GM19025 (cell line): ENCODE measurements around the gene PAX3.
A peak's percentile ranks its signal among the peaks of the same experiment; 100 is the strongest.

Experiments used
- ATAC-seq: cut with Tn5 transposase; IDR thresholded peaks from one replicate; pipeline ENCODE4 v1.9.1; 2021; ENCODE audit warnings: mild to moderate bottlenecking, low read depth, moderate library complexity; ENCODE audit not compliant: unreplicated experiment

Gene PAX3

DNA sequence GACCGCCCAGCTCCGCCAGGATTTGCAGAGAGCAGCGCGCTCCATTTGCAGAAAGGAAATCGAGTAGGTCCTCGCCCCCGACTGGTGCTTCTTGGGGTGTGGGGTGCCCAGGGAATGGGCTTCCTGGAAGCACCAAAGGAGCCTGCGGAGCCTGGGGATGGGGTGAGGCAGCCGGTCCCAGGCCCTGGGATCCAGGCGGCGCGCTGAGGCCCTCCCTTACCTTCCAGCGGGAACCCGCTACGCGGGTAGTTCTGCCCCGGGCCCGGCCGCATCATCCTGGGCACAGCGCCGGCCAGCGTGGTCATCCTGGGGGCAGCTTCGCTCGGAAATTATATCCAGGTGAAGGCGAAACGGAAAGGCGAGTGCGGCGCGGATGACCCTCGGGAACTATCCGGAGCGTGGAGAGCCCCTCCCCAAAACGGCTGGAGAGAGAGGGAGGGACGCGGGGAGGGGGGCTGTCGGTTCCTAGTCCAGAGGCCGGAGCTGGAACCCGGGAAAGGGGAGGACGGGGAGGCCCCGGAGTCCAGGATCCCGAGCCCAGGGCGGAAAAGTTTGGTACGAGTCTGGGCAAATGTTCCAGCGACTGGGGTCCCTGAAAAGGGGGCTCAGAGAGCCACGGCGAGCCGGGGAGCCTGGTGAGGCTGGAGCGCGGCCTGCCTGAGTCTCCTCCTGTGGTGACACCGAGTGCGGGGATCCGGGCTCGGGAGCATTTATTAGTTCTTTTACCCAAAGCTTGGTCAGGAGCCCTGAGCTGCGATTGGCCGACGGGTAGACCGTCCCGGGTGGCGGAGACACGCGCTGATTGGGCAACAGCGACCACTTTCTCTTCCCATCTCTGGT is at the start of gene PAX3:
PAX3 (minus strand) TSS at position 688 of the 840 bp plus-strand sequence; CDS start at position 305, 383 bp downstream.
- no peak for ATAC-seq

DNA sequence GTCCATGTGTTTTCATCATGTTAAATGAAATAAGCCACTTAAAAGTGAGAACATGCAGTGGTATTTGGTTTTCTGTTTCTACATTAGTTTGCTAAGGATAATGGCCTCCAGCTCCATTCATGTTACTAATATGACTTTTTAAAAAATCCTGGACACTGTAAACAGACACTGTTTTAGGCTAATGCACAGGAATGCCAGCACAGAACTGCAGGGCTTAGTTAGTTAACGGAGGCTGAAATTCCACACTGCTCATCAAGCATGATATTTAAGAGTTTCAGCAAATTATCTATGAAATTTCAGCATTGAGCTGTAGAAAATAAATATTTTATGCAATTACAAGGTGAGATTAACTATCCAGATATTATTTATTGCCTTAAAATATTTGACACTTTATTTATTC is 42.5 kb upstream of the PAX3 start:
- no peak for ATAC-seq

DNA sequence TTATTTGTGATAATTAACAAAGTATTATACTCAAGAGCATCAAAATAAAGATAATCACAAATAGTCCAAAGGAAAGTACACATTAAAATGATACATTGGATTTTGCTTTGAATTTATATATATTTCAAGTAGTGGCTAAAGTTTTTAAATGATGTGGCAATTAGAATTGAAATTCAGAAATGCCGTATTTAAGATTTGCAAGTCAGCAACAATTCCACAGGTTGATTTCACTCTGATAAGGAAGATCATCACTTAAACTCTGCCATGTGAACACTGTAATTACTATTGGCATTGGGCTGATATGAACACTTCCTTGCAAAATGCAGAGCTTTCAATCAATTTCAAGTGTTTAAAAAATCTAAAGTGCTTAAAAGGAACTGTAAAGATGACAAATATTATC is 39.6 kb upstream of the PAX3 start:
- ATAC-seq: no peak

DNA sequence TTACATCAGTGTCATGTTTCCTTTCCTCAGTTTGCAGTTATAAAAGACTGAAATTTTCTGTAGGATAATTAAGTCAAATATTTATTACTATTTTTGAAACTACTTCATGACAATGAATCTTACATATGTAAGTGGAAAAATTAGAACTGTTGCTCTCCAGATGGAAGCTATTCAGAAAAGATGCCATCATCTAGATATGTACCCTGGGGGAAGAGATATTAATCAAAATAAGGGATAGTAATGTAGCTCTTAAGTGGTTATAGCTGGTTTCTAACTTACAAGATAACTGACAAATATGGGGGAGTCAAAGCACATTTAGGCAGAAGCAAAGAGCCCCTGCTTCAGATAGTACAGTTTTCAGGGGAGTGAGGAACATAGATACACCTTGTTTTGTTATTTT is 38.1 kb upstream of the PAX3 start:
- no peak for ATAC-seq

DNA sequence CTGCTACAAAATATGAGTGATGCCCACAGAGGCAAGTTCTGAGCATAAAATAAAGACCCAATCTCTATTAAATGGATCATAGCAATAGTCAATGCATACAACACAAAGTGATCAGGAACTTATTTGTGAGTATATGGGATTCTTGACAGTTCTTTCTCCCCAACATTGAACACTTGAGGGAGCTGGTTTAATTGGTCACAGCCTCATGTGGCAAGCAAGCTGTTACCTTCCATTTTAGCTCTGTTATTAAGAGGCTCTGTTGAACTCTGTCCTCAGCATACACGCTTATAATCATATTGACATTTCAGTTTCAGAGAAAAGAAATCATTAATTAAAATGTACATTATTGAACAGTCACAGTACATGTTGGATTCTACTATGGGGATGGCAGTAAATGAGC is 37.6 kb upstream of the PAX3 start:
- no peak for ATAC-seq

DNA sequence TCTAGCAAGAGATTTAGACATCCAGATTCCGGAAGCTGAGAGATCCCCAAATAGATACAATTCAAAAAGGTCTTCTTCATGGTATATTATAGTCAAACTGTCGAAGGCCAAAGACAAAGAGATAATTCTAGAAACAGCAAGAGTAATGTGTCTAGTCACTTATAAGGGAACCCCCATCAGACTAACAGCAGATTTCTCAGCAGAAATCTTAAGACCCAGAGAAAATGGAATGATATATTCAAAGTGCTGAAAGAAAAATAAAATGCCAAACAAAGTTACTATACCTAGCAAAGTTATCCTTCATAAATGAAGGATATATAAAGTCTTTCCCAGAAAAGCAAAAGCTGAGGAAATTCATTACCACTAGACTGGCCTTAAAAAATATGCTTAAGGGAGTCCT is 36.1 kb upstream of the PAX3 start:
- ATAC-seq: no peak

DNA sequence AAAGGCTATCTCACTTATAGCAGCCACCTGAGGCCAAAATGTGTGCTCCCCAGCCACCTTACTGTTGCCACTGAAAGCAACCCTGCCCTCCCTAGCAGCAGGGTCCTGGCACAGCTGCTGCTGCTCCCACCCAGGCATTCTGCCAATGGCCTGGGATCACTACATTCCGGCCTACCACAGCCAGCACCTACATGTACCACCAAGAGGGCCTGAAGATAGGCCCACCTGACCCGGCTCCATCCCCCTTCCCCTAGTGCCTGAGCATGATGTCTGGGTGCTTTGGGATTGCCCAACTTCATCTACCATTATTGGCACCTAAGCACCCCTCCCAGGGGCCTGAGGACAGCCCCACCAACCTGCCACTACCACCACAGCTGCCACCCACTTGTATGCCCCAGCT is 34.6 kb upstream of the PAX3 start:
- ATAC-seq: no peak

DNA sequence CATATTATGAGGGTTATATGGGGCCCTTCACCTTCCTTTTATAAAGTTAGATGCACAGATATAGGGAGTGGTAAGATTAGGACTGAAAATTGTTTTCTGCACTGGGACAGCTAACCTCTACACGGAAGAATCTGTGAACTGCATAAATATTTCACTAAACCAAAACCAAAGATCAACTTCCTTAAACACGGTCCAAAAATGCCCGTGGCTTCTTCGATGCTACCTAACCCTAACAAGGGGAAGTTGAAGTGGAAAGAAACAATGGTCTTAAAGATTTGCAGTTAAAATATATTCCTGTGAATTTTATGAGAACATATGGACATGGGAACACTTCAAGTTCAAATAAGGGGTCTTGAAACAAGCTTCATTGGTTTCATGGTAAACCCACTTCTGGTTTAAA is 33.3 kb upstream of the PAX3 start:
- no peak for ATAC-seq

DNA sequence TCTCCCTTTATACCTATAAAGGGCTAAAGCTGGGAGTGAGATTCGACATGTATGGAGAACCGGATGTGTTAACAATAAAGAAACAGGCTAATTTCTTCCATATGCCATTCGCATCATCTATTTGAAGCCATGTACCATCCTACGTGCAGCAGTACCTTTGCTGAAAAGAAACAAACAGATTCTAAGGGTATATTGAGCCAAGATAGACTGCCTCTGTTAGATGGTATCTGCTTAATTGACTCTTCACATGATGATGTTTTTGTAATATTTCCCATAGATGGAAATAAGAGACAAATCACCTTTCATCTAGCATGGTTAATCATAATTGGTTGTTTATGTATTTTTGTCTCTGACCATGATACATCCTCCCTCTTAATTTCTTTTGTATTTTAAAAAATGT is 32.1 kb upstream of the PAX3 start:
- ATAC-seq: no peak

DNA sequence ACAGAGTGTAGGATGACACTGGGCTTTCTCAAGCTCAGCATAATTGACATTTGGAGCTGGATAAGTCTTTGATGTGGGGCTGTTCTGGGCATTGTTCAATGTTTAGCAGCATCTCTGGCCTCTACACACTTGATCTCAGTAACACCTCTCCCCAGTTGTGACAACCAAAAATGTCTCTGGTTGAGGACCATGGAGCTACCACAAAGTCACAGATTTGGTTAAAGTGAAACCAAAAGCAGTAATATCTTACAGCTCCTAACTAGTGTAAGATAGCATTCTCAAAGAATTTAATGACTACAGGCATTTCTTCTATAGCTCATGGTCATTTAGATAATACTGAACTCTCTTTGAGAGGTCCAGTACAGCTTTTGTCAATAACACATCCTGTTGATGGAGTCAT is 23.4 kb upstream of the PAX3 start:
- ATAC-seq: peak; percentile 9

DNA sequence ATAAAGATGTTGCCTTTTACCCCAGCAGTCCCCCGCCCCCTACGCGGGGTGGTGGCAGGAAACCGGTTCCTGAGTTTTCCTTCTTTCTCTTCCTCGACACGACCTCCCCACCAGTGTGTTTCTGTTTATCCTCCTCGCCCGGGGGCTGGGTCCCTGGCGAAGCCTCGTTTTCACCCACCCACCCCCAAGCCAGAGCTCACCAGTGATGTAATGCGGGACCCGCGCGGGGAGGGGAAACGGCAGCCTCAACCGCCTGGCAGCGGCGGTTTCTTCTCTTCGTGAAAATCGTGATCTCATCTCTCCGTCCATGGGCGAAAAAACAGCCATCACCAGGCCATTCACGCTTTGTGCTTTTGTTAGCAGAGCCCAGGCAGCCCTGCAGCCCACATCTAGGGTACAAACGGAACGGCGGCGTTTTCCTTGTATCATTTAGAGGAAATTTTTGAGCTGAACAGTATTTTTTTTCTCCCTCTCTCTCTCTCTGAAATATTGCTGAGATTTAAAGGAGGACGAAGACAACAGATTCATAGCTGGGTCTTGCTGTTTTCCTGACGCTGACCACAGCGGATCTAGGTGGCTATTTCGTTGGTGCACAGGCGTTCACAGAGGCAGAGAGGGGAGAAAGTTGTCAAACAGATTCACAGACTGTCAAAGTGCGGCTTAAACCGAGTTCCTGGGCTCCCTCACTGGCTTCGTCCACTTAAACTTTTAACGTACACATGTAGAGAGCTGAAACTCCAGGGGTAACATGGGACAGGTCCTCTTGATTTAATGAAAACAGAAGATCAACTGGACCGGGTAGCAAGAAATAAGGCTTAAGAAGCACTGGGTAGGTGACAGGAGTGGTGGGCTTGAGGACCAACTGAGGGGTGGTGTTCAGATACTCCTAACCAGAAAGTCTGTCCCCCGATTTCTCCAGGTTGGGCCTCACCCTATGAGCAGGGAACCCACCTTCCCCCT is 21.9 kb upstream of the PAX3 start:
- ATAC-seq: no peak

DNA sequence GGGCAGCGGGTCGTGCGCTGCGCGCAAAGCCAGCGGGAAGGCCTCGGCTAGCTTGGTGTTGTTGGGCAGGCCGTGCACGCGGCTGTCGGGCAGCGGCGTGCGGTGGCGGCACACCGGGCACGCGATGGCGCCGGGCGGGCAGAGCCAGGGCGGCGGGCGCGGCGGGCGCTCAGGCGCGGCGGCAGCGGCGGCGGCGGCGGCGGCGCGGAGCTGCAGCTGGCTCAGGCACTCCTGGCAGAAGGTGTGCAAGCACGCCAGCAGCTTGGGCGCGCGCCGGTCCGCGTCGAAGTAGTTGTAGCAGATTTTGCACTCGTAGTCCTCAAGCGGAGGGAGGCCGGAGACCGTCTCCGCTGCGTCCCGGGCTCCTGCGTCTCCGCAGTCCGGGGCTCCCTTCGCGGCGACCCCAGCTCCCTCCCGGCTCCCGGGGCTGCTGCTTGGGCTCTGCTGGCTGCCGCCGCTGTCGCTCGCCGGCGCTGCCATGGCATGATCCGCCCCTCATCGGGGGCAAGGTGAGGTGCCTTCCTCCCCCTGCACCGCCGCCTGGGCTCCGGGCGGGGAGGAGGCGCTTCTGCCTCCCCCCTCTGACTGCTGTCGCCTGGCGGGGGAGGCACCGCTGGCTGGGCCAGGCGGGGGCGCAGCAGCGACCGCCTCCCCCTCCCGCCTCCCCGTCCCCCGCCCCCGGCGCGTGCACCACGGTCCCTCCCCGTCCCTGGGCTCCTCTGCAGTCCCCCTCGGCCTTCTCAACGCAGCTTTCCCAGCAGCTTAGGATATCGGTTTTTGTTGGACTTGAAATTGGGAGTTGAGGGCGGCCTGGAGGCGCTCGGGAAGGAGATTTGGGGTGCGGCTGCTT is 21.0 kb upstream of the PAX3 start:
- ATAC-seq: peak; percentile 46

DNA sequence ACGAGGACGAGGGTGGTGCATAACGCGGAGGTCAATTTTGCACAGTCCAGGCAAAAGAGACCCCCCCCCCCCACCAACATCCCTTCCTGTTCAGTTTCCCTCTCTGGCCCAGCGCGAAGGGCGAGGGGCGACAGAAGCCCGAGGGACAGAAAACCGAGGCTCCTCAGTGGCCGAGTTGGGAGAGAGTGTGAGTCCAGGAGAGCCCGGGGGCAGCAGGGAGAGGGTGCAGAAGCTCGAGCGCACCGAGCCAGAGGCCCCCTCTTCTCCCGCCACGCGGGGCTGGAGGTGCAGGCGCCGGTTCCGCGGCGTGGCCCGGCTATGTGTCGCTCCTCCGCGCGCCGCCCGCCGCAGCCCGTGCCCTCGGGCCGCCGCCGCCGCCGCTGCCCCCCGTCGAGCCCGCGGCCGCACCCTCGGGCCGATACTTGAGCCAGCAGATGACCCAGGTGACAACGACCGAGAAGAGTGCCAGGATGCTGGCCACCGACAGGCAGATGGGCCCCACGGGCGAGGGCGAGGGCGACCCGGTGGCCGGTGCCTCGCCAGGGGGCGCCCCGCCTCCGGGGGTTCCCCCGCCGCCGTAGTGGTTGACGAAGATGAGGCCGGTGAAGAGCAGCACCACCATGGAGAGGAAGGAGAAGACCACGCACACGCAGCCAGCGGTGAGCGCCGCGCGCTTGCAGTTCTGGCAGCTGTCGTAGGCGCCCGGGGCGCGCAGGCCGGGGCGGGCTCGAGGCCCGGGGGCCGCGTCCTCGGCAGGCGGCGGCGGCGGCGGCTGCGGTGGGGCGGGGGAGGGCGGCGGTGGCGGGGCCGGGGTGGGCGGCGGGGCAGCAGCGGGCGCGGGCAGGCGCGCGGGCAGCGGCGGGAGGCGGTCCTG is 20.2 kb upstream of the PAX3 start:
- peak; percentile 32 for ATAC-seq

DNA sequence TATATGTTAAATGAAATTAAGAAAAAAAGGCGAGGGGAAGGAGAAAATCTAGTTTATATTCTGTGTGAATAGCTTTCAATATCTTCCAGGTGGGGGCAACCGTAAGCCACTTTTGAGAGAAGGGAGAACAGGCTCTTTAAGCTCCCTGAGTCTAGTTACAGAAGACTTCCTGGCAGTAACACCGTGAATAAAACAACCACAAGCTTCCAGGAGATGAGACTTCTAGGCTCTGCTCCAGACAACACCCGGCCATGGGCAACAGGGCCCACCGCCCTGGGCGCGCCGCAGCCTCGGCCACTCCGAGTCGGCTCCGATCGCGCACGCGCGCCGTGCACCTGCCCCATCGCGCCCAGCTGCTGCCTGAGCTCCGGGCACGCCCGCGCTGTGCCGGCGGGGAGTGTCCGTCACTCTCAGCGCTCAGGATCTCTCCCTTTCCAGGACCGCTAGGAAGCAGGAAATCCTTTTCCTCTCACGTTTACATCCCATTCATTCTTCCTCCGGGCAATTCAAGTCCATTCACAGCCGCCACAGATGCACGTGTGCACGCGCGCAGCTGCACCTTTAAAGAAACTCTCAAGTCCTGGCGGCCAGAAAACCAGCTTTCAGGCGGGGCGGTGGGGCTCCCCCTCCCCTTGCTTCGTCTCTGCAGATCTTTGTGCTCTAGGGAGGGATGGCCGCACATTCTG is 19.4 kb upstream of the PAX3 start:
- peak; percentile 40 for ATAC-seq

DNA sequence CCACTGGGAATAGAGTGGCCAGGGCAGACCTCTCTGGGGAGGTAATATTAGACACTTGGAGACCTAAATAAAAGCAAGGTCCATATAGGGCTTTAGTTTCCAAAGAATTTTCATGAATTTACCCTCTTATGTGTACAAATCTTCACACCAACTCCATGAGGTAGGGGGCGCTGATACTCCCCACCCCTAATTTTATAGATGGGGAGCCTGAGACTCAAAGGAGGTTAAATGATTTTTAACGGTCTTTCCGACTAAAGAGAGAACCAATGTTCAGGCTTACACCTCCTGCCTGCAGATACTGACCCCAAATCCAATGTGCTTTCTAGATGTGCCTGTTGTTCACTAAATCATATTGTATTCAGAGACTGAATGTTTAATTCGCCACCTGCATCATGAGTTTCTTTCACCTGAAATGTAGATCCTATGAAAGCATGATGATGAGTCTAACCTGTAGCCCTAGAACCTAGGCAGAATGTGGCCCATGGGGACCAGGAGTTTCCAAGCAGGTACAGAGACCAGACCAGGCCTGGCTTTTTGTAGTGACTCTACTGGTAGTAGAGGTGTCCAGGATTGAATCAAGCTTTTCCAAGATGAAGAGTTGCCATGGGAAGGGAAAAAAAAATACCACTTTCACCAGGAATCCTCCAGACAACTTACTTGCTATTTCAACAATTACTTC is 16.8 kb upstream of the PAX3 start:
- ATAC-seq: no peak

DNA sequence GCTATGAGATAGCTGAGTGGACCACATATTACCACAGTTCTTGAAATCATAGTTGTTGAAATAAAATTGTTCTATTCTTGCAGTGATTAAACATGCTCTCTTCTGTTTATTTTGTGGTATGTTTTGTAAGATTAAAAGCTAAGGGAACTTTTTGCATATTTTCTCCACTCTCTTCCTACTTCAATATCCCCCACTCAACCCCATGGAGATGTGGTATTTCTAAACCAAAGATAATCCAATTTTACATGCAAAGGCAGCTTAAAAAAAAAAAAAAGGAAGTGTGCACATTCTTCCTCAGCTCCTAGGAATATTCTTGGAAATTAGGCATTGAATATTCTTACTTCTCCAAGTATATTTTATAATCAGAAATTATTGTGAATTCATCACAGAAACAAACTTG is 15.0 kb upstream of the PAX3 start:
- ATAC-seq: no peak

DNA sequence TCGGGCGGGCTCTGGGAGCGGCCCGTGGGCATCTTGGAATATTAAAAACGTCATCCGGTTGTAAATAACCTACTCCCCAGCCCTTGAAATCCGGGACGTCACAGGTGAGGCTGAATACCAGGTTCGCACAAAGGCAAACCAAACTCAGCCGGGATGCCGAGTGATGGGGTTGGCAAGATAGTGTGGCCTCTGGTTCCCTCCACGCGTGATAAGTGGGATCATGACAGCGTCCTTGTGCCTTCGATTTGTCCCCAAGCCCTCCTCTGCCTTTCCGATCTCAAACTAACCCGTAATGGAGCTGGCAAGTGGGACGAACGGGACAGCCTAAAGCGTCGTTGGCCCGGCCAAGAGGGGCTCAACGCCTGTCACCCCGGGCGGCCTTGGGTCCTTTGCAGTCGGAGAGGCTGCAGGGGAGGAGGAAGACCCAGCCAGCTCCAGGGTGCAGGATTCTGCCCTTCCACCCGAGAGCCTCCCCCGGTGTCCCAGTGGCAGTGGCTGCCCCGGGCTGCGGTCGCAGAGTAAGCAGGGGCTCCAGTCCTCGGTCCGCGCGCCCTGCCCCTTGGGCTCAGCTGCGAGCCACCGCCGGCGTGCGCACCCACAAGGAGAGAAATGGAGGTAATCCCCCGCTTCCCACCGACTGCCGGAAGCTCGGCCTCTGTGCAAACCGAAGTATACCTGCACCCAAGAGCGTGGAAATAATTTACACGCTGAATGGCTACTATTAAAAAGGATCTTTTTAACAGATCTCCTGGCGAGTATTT is 13.4 kb upstream of the PAX3 start:
- ATAC-seq: no peak
